22Rv1 (cell line): Measurements from ENCODE around the gene FIZ1.

Experiments used
- H3K27ac ChIP-seq: fragments of 450-650 bp; 2 replicates; pipeline ENCODE4 v1.5.1; 2017
- CTCF ChIP-seq: fragments of 450-650 bp; IDR thresholded peaks from 2 replicates; pipeline ENCODE4 v1.5.1; 2017; ENCODE audit warnings: mild to moderate bottlenecking
- ZFX ChIP-seq: fragments of 450-650 bp; IDR thresholded peaks from 2 replicates; pipeline ENCODE4 v1.6.1; 2017; ENCODE audit warnings: antibody characterized with exemption, borderline replicate concordance

The FIZ1 gene

DNA sequence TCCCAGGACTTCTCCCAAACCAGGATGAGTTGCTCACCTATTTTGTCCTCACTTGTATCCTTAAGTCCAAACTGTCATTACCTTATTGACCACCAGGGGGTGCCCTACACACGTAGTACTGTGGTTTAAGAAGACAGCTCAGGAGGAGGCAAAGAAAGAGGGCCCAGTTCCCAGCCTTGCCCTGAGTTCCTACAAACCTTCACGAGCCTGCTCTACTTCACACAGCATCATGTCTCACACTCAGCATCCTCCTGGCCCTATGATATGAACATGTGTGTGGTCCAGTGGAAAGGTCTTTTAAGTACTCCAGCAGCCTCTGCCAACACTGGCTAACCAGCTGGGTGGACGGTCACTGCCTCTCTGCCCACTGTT is 33.1 kb upstream of the FIZ1 start:
- TF ChIP-seq CTCF (peak; percentile 84), ZFX (no peak)

DNA sequence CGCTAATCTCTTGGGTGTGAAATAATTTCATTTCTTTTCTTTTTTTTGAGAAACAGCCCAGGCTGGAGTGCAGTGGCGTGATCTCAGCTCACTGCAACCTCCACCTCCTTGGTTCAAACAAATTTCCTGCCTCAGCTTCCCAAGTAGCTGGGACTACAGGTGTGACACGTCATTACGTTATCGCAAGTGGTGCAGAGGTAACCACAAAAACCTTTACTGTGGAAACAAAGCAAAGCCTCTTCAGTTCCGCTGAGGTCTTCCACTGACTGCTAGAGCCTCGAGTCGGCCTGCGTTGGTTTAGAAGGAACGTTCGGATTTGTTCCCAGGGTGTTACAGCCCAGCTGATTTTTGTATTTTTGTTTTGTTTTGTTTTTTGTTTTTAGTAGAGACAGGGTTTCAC is 27.0 kb upstream of the FIZ1 start:
- no peak overlapping the region for H3K27ac ChIP-seq
- no peak for TF ChIP-seq CTCF
- no peak for TF ChIP-seq ZFX

More for the DNA sequence above, 33.1 kb upstream of the FIZ1 start:
- H3K27ac ChIP-seq = no peak overlapping the region; the same call in 1 of the 2 replicates

GRCh38 chr19:55625004-55625326 is 25.6 kb upstream of the FIZ1 start:
- TF ChIP-seq ZFX (no peak), CTCF (no peak)
- peak overlapping the region; percentile 86 for H3K27ac ChIP-seq

GRCh38 chr19:55624109-55625003 is 25.0 kb upstream of the FIZ1 start, which contains the start of gene ZNF784:
Gene ZNF784, minus strand, starts transcription at chr19:55624566. Its CDS starts 5 bp downstream, at chr19:55624561.
- H3K27ac ChIP-seq = peak within 1 kb of the TSS; percentile 86

DNA sequence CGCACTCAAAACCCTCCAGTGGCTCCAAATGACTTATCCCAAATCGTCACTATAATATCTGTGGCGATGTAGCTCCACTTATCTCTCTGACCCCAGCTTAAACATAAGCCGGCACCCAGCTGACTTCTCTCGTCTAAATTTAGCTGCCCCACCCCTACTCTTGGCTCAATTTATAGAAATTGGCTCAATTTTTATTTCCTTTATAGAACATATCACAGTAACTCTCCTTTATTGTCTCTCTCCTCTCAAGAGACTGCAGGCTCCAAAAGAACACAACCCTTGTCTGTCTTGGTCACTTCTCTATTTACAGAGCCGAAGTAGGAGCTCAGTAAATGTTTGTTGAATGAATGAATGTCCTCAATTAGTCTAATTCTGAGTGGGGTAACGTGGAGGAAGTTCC is 24.2 kb upstream of the FIZ1 start:
- peak overlapping the region; percentile 86; the same call in 1 of the 2 replicates for H3K27ac ChIP-seq
- TF ChIP-seq CTCF = no peak
- TF ChIP-seq ZFX = no peak

More at GRCh38 chr19:55624109-55625003, 25.0 kb upstream of the FIZ1 start, which contains the start of gene ZNF784:
- TF ChIP-seq ZFX (no peak), CTCF (no peak)

- no peak for TF ChIP-seq ZFX
- no peak for TF ChIP-seq CTCF
- no peak overlapping the region for H3K27ac ChIP-seq
Observed at GRCh38 chr19:55623130-55623529, 23.8 kb upstream of the FIZ1 start.
